ENCODE results near the gene FOXP4.

The FOXP4 gene

DNA sequence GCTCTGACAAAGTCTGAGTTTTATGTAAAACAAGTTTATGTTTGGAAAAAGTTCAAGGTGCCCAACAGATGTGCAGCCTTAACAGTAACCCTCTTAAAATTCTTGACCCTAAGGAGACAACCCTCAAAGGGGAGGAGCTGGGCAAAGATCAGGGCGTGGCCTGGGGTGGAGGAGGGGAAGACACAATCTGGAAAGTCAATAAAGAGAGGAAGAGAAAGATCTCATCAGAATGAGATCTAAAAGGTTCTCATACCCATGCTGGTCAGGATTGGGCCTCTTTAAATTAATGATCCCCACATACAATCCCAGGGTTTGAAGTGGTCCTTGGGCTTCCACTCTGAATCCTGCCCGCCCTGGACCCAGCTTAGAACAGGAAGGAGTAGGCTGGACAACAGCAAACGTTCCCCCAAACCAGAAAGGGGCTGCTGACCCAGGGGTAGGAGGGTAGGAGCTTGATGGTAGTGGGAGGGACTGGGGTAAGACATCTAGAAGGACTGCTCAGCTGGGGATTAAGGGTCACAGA lies 33.0 kb downstream of the FOXP4 start:
- no peak for TF ChIP-seq CTCF (IDR thresholded peaks at IDR 0.05; ENCODE audit: control extremely low read depth, extremely low read depth, low read depth, missing control alignments)
- CTCF ChIA-PET: interaction anchor here (1.2 to 4.0 kb wide), 6 partner anchors 11 to 211 kb away, joined by 3 to 16 read pairs (median 4); no protein-coding TSS in a partner anchor
- POLR2A ChIA-PET: no interaction called here
- no peak for DNase-seq (ENCODE audit: extremely low spot score)

GRCh38 chr6:41580690-41581089 lies 34.5 kb downstream of the FOXP4 start:
- ChIA-PET POLR2A (no interaction called here), CTCF (interaction anchor here (0.9 to 4.0 kb wide), 6 partner anchors 8 to 212 kb away, joined by 4 to 16 read pairs (median 7); no protein-coding TSS in a partner anchor)
- no peak for TF ChIP-seq CTCF (IDR thresholded peaks at IDR 0.05; ENCODE audit: control extremely low read depth, extremely low read depth, low read depth, missing control alignments)
- DNase-seq (ENCODE audit: extremely low spot score): no peak

DNA sequence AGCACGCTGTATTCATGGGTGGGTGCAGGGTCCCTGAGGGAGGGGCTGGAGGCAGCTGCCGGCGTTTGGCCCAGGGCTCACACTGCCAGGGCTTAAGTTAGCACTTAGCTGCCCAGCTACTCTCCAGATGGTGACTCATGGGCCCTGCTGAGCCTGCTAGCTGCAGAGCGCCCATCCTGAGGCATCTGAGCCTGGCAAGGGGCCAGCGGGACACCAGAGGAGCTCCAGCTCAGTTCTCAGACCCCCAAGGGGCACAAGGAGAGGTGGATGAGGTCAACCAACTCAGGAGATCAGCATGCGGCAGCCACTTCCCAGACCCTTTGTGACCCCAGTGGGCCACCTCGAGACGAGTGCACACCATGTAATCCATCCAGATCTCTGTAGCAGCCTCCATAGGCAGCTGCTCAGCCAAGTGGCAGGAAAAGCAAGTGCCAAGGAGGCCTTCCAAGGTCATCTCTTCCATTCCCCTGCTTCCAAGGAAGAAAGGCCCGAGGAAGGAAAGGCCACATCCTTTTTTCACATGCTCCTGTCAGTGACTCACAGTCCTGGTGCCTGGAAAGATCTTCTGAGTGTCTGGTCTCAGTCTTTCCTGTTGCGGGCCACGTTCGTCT lies 35.3 kb downstream of the FOXP4 start:
- DNase-seq (ENCODE audit: extremely low spot score): no peak
- TF ChIP-seq CTCF (IDR thresholded peaks at IDR 0.05; ENCODE audit: control extremely low read depth, extremely low read depth, low read depth, missing control alignments): no peak
- POLR2A ChIA-PET: no interaction called here
- CTCF ChIA-PET: interaction anchor here (1.2 to 4.0 kb wide), 4 partner anchors 10 to 158 kb away, joined by 3 to 16 read pairs (median 8); no protein-coding TSS in a partner anchor

GRCh38 chr6:41582540-41582939 lies 36.4 kb downstream of the FOXP4 start:
- CTCF ChIA-PET: interaction anchor here (3.5 to 4.0 kb wide), 2 partner anchors 9 to 20 kb away, joined by 12 to 16 read pairs; no protein-coding TSS in a partner anchor
- TF ChIP-seq CTCF (IDR thresholded peaks at IDR 0.05; ENCODE audit: control extremely low read depth, extremely low read depth, low read depth, missing control alignments): no peak
- no peak for DNase-seq (ENCODE audit: extremely low spot score)
- POLR2A ChIA-PET: no interaction called here

- ChIA-PET CTCF (interaction anchor here (0.8 to 3.5 kb wide), 4 partner anchors 11 to 121 kb away, joined by 3 to 12 read pairs (median 3); no protein-coding TSS in a partner anchor), POLR2A (no interaction called here)
- no peak for DNase-seq (ENCODE audit: extremely low spot score)
- no peak for TF ChIP-seq CTCF (IDR thresholded peaks at IDR 0.05; ENCODE audit: control extremely low read depth, extremely low read depth, low read depth, missing control alignments)
Measured at GRCh38 chr6:41583565-41583964, 37.4 kb downstream of the FOXP4 start.

DNA sequence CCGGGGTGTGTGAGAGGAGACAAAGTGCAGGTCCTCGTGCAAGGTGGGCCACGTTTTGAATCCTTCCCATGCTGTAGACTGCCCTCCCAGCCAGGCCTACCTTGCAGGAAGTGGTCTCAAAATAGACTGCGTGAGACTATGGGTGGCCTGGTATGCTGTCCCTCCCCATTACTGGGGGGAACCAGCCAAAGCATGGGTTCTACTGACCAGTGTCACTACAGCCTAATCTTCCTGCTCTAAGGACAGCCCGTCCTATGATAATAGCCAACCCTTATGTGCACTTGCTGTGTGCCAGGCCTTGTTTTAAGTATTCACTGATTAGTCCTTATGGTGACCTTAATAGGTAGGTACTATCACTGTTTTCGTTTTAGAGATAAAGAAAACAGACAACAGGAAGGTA lies 38.0 kb downstream of the FOXP4 start:
- DNase-seq (ENCODE audit: extremely low spot score): no peak
- no peak for TF ChIP-seq CTCF (IDR thresholded peaks at IDR 0.05; ENCODE audit: control extremely low read depth, extremely low read depth, low read depth, missing control alignments)
- ChIA-PET POLR2A (no interaction called here), CTCF (interaction anchor here (0.8 to 15.2 kb wide), 5 partner anchors 10 to 122 kb away, joined by 3 to 151 read pairs (median 3); no protein-coding TSS in a partner anchor)
